GM18517 (cell line): ENCODE measurements around the gene KIAA0513.
A peak's percentile ranks its signal among the peaks of the same experiment; 100 is the strongest.

Source experiments
- ATAC-seq: cut with Tn5 transposase; IDR thresholded peaks from one replicate; pipeline ENCODE4 v1.9.1; 2021; ENCODE audit warnings: mild to moderate bottlenecking, moderate library complexity; ENCODE audit not compliant: unreplicated experiment

The KIAA0513 gene

DNA sequence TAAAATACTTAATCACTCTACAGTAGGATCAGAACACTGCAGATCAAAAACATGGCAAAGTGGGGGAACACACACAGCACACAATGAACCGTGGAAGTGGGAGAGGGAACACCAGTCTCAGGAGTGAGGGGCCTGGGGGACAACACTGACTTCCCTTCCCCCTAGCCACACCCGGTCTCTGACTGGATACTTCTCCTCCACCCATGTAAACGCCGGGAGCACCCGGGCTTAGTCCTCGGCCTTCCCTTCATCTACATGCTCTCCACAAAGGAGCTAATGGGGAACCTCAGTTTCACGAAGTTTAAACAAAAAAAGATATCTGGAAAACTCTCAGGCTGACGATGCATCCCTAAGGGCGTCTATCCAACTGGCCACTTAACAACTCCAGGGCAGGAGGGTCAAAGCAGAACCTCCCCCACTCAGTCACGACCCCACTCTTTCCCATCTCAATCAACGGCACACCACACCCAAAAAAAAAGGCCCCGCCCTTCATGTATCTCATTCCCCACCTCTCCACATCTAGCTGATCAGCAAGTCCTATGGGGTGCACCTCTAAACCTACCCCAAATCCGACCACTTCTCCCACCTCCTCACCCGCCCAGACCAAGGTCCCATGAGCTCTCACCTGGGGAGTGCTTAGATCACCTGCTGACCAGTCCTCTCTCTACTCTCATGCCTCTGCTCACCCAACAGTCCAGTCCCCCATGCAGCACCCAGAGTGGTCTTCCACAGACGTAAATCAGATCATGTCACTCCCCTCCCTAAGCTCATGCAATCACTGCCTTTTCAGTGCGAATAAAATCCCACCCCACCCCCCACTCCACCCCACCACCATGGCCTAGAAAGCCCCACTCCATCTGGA, 23.6 kb upstream of the KIAA0513 start:
- ATAC-seq, result no peak

DNA sequence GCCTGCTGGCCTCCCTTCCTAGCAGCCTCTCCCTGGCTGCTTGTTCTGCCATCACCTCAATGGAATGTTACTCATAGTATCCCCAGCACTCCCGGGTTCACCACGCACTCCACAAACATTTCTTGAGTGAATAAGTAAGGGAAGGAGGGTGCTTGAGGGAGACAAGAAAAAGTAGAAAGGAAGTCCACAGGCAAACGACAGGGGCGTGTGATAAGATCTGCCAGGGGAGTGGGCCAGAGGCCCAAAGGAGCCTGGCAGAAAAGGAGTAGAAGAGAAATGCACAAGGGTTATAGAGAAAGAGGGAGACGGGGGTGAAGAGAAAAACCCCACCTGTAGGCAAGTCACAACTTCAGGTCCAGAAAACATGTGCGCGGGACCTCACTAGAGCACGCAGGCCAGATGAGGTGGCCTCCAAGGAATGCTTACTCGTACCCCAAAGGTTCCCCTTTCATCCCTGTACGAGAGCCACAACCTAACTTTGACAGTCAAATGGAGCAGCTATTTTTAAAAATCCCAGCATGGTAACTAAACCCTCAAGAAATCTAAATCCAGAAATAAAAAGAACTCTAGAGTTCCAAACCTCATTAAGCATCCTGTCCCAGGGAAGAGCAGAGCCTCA, 22.9 kb upstream of the KIAA0513 start:
- ATAC-seq, result no peak

GRCh38 chr16:85005285-85006069, 22.1 kb upstream of the KIAA0513 start:
- ATAC-seq, result no peak

- ATAC-seq, result no peak
Measured at GRCh38 chr16:85006639-85007038, 21.0 kb upstream of the KIAA0513 start.

DNA sequence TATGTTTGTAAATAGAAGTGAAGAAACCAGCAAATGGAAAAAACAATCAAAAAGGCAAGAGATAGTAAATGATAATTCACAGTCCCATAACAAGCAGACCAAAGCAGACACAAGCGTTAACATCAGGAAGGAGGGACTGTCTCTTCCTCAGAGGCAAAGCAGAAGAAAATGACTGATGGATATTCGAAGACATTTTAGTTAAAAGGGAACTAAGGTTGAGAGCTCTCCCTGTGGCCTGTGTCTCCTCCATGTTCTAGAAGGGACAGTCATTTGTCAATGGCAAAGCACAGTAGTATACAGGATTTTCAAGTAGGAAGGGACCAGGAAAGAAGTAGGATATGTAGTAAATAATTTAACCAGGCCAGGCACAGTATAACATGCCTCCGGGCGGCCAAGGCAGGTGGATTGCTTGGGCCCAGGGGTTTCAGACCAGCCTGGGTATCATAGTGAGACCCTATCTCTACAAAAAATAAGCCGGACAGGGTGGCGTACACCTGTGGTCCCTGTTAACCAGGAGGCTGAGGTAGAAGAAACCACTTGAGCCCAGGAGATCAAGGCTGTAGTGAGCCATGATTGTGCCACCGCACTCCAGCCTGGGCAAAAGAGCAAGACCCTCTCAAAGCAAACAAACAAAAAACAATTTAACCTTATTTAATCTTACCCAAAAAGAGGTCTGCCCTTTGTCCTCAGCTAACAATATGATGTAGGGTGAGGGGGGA, 19.9 kb upstream of the KIAA0513 start:
- ATAC-seq, result no peak

GRCh38 chr16:85008271-85008670, 19.3 kb upstream of the KIAA0513 start:
- no peak for ATAC-seq

- no peak for ATAC-seq
Measured at GRCh38 chr16:85010446-85010930, 17.1 kb upstream of the KIAA0513 start.

GRCh38 chr16:85010931-85011845, 16.4 kb upstream of the KIAA0513 start, which contains the start of gene ZDHHC7:
Gene ZDHHC7 (minus strand): TSS chr16:85011535. CDS start chr16:84990618, 20,917 bp downstream.
- peak; percentile 82 for ATAC-seq

DNA sequence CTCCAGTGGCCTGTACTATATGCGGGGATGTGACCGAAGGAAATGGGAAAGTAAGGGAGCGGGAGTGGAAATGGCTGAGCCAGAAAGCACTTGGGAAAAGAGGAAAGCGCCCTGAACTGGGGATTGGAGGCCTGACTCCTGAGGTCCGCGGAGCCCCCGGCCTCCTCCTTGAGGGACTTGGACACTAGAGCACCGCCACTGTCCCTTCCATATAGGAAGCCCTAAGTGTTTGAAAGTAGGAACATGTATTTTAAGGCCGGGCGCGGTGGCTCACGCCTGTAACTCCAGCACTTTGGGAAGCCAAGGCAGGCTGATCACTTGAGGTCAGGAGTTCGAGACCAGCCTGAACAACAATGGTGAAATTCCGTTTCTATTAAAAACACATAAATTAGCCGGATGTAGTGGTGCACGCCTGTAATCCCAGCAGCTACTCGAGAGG, 15.7 kb upstream of the KIAA0513 start:
- peak; percentile 11 for ATAC-seq

GRCh38 chr16:85014311-85014710, 13.3 kb upstream of the KIAA0513 start:
- no peak for ATAC-seq

DNA sequence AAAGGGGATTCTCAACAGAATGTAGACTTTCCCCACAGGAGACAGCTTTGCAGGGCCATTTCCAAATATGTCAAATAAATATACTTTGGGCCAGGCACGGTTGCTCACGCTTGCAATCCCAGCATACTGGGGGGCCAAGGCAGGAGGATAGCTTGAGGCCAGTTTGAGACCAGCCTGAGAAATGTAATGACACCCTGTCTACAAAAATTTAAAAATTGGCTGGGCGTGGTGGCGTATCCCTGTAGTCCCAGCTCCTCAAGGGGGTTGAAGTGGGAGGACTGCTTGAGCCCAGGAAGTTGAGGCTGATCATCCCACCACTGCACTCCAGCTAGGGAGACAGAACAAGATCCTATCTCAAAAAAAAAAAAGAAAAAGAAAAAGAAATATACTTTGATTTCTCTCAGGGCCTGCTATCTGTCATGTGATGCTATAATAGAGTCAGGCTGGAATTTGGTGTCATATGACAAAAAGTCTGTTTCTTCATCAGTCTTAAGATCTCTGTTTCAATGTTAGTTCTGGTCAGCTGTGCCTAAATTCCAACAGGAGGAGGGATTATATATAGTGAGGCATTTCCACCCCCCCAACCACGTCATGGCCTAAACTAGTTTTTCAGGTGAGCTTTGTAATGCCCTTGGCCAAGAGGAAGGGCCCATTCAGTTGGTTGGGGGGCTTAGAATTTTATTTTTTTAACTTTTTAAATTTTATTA, 12.0 kb upstream of the KIAA0513 start:
- no peak for ATAC-seq

- no peak for ATAC-seq
Measured at GRCh38 chr16:85017151-85017550, 10.4 kb upstream of the KIAA0513 start.

DNA sequence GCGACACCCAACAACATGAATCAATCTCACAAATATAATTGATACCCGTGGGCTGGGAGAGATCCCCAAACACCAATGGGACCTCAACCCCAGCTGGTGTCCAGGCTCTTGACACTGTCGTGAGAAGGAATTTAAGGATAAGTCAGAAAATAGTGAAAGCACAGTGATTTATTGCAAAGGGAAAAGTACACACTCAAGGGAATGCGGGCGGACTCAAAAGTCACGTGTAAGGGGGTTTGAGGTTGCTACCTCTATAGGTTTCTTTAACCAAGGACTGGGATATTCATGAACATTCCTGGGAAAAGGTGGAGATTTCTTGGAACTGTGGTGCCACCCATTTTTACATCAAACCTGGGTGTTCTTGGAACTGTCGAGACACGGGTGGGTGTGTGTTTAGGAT, 10.0 kb upstream of the KIAA0513 start:
- ATAC-seq, result no peak

DNA sequence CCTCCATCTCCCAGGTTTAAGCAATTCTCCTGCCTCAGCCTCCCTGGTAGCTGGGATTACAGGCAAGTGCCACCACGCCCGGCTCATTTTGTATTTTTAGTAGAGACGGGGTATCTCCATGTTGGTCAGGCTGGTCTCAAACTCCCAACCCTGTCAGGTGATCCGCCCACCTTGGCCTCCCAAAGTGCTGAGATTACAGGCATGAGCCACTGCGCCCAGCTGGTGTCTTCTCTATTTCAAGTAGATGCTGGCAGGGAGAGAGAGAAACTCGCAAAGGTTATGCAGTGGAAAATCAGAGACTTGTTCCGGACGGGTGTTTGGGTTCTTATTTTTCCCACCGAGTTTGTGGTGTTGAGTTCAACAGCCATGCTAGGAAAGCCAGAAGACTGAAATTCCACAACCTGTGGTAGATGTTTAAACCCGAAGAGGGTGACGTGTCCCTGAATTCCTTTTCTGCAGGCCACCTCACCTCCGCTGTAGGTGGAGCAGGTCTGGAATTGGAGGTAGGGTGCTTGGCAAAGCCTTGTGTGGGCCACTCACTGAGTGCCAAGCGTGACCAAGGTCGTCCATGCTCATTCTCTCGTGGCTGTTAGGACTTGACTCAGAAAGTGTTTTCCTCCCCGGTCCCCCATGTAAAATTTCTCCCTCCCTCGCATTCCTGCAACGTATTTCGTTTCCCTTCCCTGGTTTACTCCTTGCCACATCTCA, 8.9 kb upstream of the KIAA0513 start:
- no peak for ATAC-seq

- no peak for ATAC-seq
Measured at GRCh38 chr16:85019659-85020245, 7.8 kb upstream of the KIAA0513 start.

- no peak for ATAC-seq
Measured at GRCh38 chr16:85025781-85026653, 1.6 kb upstream of the KIAA0513 start.

- no peak for ATAC-seq
Measured at GRCh38 chr16:85026703-85027102, 892 bp upstream of the KIAA0513 start.
